Urinary bladder (tissue), 4 donors: ENCODE results near the gene ZNF678. TPM values are rescaled to one million over a fixed set of nuclear protein-coding genes. Genes with fewer than 3 reads are reported as not detected.
"Not testable (repeated sequence)": the region's sequence is repeated elsewhere in the genome, so short reads cannot be mapped to it uniquely, and the experiment has no call there.

ENCODE experiments used
- DNase-seq: peaks from one replicate; pipeline ENCODE4 v3.0.0-alpha.2; 2015; ENCODE audit errors: extremely low spot score
- H3K27ac ChIP-seq: one replicate; pipeline ENCODE4 v1.5.1; 2013; ENCODE audit warnings: low read depth, mild to moderate bottlenecking, moderate library complexity
- H3K36me3 ChIP-seq: one replicate; pipeline ENCODE4 v1.6.1; 2013; ENCODE audit warnings: mild to moderate bottlenecking, moderate library complexity; ENCODE audit not compliant: insufficient read depth
- H3K4me1 ChIP-seq: one replicate; pipeline ENCODE4 v1.6.1; 2013; ENCODE audit warnings: mild to moderate bottlenecking, moderate library complexity; ENCODE audit not compliant: insufficient read depth
- H3K4me3 ChIP-seq: one replicate; pipeline ENCODE4 v1.5.1; 2013; ENCODE audit warnings: low read depth, low read length
- WGBS: extraction: QIAGEN DNeasy Blood & Tissue Kit; methylation state at CpG from one replicate; pipeline ENCODE4 v1.1.7; 2013; 5-methylcytosine and 5-hydroxymethylcytosine counted together
- polyA plus RNA-seq: library from polyadenylated mRNA; stranded (reverse); fragments of 200-250 nt; gene quantifications from one replicate; pipeline ENCODE4 v1.2.3, GENCODE V29; 2013
- total RNA-seq: library from RNA; depleted of rRNA; stranded (reverse); fragments of >200 nt; gene quantifications from one replicate; pipeline ENCODE4 v1.2.3, GENCODE V29; 2014
- donor health status: healthy with polysubstance abuse.
- donor health status: healthy.

Gene ZNF678
- total and polyA plus RNA-seq, 2 donors, result 4.1 to 54.9 TPM

DNA sequence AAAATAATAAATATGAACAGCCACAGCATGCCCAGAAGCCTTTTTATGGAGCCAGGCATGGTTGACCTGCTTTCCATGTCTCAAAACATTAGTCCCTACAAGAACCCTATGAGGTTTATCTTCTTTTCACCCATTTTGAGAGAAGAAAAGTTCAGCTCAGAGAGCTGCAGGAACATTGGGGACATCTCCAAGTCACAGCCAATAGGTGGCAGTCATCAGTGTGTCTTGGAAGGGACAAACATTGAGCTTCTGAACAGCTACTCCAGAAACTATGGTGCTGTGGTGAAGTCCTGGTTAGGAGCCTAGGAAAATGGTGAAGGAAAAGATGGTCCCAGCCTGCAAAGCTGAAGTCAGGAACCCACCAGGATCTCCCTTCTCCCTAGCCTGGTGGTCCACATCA, 98.1 kb downstream of the ZNF678 start:
- peaks cover 2% of the 10 kb centered on the region for H3K36me3 ChIP-seq

DNA sequence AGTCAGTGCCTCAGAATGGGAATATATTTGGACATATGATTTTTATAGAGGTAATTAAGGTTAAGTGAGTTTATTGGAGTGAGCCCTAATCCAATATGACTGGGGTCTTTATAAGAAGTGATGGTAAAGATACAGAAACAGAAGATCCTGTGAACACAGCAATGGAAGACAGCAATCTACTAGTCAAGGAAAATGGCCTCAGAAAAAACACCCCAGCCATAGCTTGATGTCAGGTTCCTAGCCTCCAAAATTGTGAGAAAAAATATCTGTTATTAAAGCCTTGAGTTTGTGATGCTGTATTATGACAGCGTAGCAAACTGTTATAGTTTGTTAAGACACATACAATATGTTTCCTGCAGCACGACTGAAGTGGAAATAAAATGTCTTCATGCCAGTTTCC, 99.6 kb downstream of the ZNF678 start:
- DNase-seq, result no peak

More for the DNA sequence above, 98.1 kb downstream of the ZNF678 start:
- Histone ChIP-seq H3K27ac (no peak overlapping the region), H3K4me1 (no peaks in the 10 kb centered on the region), H3K4me3 (no peak overlapping the region)
- no peak for DNase-seq

DNA sequence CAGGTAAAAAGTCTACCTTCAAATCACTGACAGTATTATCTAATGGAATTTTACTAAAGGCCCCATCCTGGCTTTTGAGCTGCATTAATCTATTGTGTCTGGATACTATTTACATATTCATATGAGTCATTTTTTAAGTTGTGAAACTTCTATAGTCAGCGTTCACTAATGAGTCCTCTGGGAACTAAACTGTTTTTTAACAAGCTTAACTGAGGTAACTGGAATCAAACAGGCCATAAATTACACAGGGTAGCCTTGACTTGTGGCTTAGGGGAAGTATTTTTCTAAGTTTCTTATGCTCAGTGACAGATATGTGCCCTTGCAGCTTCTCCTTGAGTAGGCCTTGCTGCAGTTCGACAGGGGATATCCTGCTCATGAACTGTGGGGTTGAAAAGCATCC, 102.9 kb downstream of the ZNF678 start:
- WGBS, result 85% methylated on average over 2 of the region's 2 CpGs
- no peak overlapping the region for H3K4me3 ChIP-seq
- H3K4me1 ChIP-seq, result no peaks in the 10 kb centered on the region
- H3K36me3 ChIP-seq, result no peaks in the 10 kb centered on the region
- H3K27ac ChIP-seq, result no peak overlapping the region
- no peak for DNase-seq

More for the DNA sequence above, 99.6 kb downstream of the ZNF678 start:
- H3K4me1 ChIP-seq, result no peaks in the 10 kb centered on the region
- no peak overlapping the region for H3K27ac ChIP-seq
- WGBS, result 98% methylated on average over 2 of the region's 2 CpGs
- H3K4me3 ChIP-seq, result no peak overlapping the region
- peaks cover 2% of the 10 kb centered on the region for H3K36me3 ChIP-seq

DNA sequence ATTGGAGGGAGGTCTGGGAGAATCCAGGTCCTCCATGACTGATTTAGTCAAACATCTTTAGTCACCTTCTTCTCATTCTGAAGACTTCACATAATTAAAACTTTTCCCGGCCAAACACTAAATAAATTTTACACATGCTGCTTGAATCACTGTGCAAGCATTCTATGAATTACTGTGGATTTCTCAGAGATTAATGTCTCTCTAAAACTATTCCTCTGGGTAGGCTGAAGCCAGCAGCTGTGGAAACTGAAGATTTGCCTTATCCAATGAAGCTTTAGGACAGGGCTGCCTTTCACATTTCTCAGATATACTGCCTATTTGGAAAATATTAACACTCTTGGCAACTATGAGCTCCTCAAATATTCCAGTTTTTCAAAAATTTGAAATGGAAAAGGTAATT, 110.1 kb downstream of the ZNF678 start:
- no peaks in the 10 kb centered on the region for H3K36me3 ChIP-seq
- 97% methylated on average over 1 of the region's 1 CpG for WGBS
- no peak overlapping the region for H3K27ac ChIP-seq
- no peaks in the 10 kb centered on the region for H3K4me1 ChIP-seq
- DNase-seq, result no peak
- no peak overlapping the region for H3K4me3 ChIP-seq

DNA sequence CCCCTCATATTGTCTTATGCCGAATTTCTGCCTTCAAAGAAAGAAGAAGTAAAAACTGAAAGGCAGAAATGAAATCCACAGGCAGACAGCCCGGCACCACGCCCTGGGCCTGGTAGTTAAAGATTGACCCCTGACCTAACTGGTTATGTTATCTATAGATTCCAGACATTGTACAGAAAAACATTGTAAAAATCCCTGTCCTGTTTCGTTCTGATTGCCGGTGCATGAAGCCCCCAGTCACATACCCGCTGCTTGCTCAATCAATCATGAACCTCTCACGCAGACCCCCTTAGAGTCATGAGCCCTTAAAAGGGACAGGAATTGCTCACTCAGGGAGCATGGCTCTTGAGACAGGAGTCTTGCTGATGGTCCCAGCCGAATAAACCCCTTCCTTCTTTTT, 122.5 kb downstream of the ZNF678 start:
- Histone ChIP-seq H3K27ac (no peak overlapping the region), H3K4me3 (no peak overlapping the region), H3K36me3 (no peaks in the 10 kb centered on the region), H3K4me1 (no peaks in the 10 kb centered on the region)
- 59% methylated on average over 8 of the region's 8 CpGs for WGBS
- DNase-seq, result no peak

DNA sequence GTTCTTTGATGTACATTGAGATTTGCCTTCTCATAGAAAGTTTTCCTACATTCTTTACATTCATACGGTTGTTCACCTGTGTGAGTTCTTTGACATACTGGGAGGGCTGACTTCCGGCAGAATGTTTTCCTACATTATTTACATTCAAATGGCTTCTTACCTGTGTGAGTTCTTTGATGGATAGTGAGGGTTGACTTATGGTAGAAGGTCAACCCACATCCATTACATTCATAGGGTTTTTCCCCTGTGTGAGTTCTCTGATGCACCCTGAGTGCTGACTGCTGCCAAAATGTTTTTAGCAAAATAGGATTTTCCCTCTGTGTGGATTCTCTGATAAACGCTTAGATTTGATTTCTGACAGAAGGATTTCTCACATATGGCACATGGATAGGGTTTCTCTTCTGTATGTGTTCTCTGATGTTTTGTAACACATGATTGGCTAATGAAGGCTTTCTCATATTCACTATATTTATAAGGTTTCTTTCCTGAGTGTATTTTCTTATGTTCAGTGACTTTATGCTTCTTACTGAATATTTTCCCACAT, 134.0 kb downstream of the ZNF678 start:
- Histone ChIP-seq H3K4me3 (no peak overlapping the region), H3K4me1 (no peaks in the 10 kb centered on the region), H3K27ac (no peak overlapping the region), H3K36me3 (no peaks in the 10 kb centered on the region)
- 87% methylated on average over 3 of the region's 3 CpGs for WGBS
- no peak for DNase-seq

DNA sequence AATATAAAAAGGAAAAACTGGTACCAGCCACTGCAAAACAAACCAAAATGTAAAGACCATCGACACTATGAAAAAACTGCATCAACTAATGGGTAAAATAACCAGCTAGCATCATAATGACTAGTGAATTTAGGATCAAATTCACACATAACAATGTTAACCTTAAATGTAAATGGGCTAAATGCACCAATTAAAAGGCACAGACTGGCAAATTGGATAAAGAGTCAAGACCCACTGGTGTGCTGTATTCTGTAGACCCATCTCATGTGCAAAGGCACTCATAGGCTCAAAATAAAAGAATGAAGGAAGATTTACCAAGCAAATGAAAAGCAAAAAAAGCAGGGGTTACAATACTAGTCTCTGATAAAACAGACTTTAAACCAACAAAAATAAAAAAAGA, 138.3 kb downstream of the ZNF678 start:
- H3K4me3 ChIP-seq, H3K4me1 ChIP-seq, DNase-seq, H3K27ac ChIP-seq, H3K36me3 ChIP-seq: not testable (repeated sequence)
- 90% methylated on average over 1 of the region's 1 CpG for WGBS

DNA sequence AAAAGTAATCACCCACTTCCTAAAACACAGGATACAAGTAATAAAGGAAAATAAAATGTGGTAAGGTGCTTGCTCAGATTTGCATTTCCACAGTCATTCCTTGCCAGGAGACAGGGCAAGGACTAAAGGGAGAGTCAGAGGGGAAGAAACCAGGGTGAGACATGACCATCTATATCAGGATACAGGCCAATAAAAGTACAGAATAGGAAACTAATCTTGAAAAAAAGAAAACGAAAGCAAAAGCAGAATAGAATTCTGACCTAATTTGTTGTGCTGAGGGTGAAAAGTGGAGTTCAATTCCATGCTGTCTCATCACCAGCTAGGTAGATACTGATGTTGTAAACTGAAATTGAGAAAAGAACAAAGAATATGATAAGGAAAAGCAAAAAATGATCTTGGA, 144.5 kb downstream of the ZNF678 start:
- WGBS, result 51% methylated on average over 1 of the region's 1 CpG
- no peak overlapping the region for H3K4me3 ChIP-seq
- H3K4me1 ChIP-seq, result no peaks in the 10 kb centered on the region
- no peaks in the 10 kb centered on the region for H3K36me3 ChIP-seq
- no peak overlapping the region for H3K27ac ChIP-seq
- no peak for DNase-seq

DNA sequence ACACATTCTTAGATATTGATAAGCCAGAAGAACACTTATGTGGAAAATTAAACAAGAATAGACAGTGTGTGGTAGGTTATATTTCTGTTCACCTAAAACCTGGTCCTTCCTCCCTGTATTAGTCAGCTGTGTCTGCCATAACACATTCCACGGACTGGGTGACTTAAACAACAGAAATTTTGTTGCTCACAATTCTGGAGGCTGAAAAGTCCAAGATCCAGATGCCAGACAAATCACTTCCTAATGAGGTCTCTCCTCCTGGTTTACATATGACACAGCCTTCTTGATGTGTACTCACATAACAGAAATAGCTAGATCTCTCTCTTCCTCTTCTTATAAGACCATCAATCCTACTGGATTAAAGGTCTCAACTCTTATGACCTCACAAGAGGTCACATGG, 146.1 kb downstream of the ZNF678 start:
- Histone ChIP-seq H3K27ac (no peak overlapping the region), H3K36me3 (no peaks in the 10 kb centered on the region), H3K4me3 (no peak overlapping the region), H3K4me1 (no peaks in the 10 kb centered on the region)
- DNase-seq, result no peak
- WGBS, result 78% methylated on average over 1 of the region's 1 CpG

DNA sequence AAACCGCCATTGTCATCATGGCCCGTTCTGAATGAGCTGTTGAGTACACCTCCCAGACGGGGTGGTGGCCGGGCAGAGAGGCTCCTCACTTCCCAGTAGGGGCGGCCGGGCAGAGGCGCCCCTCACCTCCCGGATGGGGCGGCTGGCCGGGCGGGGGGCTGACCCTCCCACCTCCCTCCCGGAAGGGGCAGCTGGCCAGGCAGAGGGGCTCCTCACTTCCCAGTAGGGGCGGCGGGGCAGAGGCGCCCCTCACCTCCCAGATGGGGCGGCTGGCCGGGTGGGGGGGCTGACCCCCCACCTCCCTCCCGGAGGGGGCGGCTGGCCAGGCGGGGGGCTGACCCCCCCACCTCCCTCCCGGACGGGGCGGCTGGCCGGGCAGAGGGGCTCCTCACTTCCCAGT, 147.1 kb downstream of the ZNF678 start:
- not testable (repeated sequence) for DNase-seq, H3K27ac ChIP-seq, H3K4me1 ChIP-seq, H3K4me3 ChIP-seq, H3K36me3 ChIP-seq
- 94% methylated on average over 20 of the region's 24 CpGs for WGBS

DNA sequence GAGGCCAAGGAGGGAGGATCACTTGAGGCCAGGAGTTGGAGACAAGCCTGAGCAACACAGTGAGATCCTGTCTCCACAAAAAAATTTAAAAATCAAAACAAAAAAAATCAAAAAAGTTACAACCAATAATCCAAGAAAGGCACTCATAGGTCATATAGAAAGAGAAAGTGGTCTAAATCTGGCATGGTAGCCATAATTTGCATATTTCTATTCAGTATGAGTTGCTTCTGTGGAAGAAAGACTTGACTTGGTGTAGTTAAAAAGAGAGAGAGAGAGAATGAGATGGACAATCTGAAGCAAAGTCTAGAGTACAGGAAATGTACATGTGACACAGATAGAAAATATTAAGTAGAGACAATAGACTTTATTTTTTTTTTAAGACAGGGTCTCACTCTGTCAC, 149.3 kb downstream of the ZNF678 start:
- H3K4me3 ChIP-seq, result no peak overlapping the region
- DNase-seq, result no peak

DNA sequence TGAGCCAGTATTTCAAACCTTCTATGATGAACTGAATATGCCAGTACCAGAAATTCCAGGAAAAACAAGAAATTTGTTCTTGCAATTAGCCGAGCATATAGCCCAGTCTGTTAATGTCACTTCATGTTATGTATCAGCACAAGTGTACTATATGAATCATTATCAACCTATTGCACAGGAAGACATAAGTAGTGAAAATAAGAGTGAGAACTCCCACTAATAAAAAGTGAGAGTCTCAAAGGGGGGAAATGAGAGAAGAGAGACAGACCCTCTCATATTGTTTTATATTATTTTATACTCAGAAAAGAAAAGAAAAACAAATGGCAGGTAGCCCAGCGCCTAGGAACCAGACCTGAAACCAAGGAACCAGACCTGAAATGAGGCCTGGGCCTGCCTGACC, 155.6 kb downstream of the ZNF678 start:
- no peaks in the 10 kb centered on the region for H3K4me1 ChIP-seq
- H3K4me3 ChIP-seq, result no peak overlapping the region
- WGBS, result 85% methylated on average over 2 of the region's 2 CpGs
- no peaks in the 10 kb centered on the region for H3K36me3 ChIP-seq
- no peak overlapping the region for H3K27ac ChIP-seq
- DNase-seq, result no peak

More for the DNA sequence above, 149.3 kb downstream of the ZNF678 start:
- Histone ChIP-seq H3K4me1 (no peaks in the 10 kb centered on the region), H3K27ac (no peak overlapping the region), H3K36me3 (no peaks in the 10 kb centered on the region)

DNA sequence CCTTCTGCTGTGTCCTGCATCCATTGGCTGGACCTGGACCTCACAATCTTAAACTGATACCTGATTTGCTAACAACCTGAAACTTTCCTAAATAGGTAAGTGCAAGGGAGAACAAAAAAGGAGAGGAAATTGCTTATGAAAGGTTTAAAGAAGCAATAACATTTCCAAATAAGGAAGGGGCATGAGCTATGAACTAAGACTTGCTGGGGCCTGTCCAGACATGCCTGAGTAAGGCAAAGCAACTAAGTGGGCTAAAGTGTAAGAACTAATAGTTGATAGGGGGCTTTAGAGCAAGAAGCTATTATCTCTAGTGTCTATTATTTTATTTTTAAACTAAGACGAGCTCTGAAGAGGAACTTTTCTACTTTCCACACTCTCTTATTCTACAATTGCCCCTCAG, 160.1 kb downstream of the ZNF678 start:
- Histone ChIP-seq H3K4me1 (no peaks in the 10 kb centered on the region), H3K4me3 (no peak overlapping the region), H3K36me3 (no peaks in the 10 kb centered on the region), H3K27ac (no peak overlapping the region)
- no peak for DNase-seq
- 74% methylated on average over 1 of the region's 1 CpG for WGBS

DNA sequence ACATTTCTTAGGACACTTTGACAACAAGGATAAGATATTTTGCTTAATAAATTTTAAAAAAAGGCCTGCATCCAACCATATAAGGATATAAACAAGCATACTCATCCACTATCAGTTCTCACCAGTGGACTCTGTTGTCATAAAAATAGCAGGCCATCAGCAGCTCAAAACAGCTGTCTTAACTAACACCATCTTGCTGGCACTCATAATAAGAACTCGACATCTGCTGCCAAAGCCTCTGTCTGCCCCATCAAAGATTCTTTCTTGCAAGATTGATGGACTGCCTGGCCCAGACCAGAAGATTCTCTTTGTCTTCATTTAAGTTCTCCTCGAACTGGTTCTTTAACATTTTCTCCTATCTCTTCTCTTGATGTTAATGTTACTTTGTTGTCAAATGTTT, 161.7 kb downstream of the ZNF678 start:
- 57% methylated on average over 2 of the region's 2 CpGs for WGBS
- Histone ChIP-seq H3K27ac (no peak overlapping the region), H3K4me3 (no peak overlapping the region), H3K4me1 (peaks cover 2% of the 10 kb centered on the region), H3K36me3 (no peaks in the 10 kb centered on the region)
- no peak for DNase-seq

DNA sequence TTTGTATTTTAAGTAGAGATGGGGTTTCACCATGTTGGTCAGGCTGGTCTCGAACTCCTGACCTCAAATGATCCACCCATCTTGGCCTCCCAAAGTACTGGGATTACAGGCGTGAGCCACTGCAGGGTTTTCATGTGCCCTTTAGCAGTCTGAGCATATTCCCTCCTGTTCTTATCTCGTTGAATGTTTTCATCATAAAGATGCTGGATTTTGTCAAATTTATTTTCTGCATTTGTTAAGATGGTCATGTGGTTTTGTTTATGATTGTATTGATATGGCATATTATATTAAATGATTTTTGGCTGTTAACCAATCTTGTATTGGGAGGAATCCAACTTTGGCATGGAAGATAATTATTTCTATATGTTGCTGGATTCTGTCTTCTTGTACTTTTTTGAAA, 163.0 kb downstream of the ZNF678 start:
- DNase-seq, result no peak
- H3K4me1 ChIP-seq, result peaks cover 2% of the 10 kb centered on the region
- 58% methylated on average over 3 of the region's 3 CpGs for WGBS
- H3K4me3 ChIP-seq, result no peak overlapping the region
- no peaks in the 10 kb centered on the region for H3K36me3 ChIP-seq
- no peak overlapping the region for H3K27ac ChIP-seq
